Caki2 (cell line): ENCODE results near the gene OR2A7. TPM values are rescaled to one million over a fixed set of nuclear protein-coding genes. Genes with fewer than 3 reads are reported as not detected.
"Not testable (repeated sequence)": the region's sequence is repeated elsewhere in the genome, so short reads cannot be mapped to it uniquely, and the experiment has no call there.

Experiments
- DNase-seq: peaks from one replicate; pipeline ENCODE4 v3.0.0-alpha.2; 2015; ENCODE audit warnings: low read depth
- in situ Hi-C: cut with HindIII; loops from 2 replicates; pipeline ENCODE4 v1.10.0; 2016; ENCODE audit warnings: low sequenced_read_pairs, low pct_unique_long_range_greater_than_20kb, mixed read lengths
- total RNA-seq: library from RNA; depleted of rRNA; stranded (reverse); fragments of >200 nt; shearing (Covaris generic); gene quantifications from 2 replicates; pipeline ENCODE4 v1.2.3, GENCODE V29; 2014; ENCODE audit warnings: low replicate concordance; rRNA removed

Gene OR2A7
- 0.47 TPM in 1 of 2 replicates, not detected in the other for total RNA-seq

- in situ Hi-C loops, DNase-seq: not testable (repeated sequence)
These were observed at the start of gene OR2A7 for GRCh38 chr7:144264692-144265091. Gene OR2A7 (minus strand): TSS chr7:144264792. CDS start chr7:144259628, 5,164 bp downstream.

GRCh38 chr7:144311872-144312469 lies 47.4 kb upstream of the OR2A7 start, which contains the start of gene OR2A1:
Gene OR2A1 (plus strand): TSS chr7:144312419. CDS start chr7:144318125, 5,706 bp downstream.
- DNase-seq, in situ Hi-C loops: not testable (repeated sequence)

GRCh38 chr7:144311218-144311617 lies 46.6 kb upstream of the OR2A7 start:
- DNase-seq, in situ Hi-C loops: not testable (repeated sequence)

GRCh38 chr7:144309702-144310101 lies 45.1 kb upstream of the OR2A7 start:
- in situ Hi-C loops, result not testable (repeated sequence)

GRCh38 chr7:144305156-144305555 lies 40.6 kb upstream of the OR2A7 start:
- in situ Hi-C loops, DNase-seq: not testable (repeated sequence)

More at GRCh38 chr7:144309702-144310101, 45.1 kb upstream of the OR2A7 start:
- DNase-seq, result not testable (repeated sequence)

- in situ Hi-C loops, result not testable (repeated sequence)
These were observed 39.0 kb upstream of the OR2A7 start for GRCh38 chr7:144303607-144304006.

GRCh38 chr7:144302578-144303303 lies 38.1 kb upstream of the OR2A7 start:
- DNase-seq, in situ Hi-C loops: not testable (repeated sequence)

More at GRCh38 chr7:144303607-144304006, 39.0 kb upstream of the OR2A7 start:
- not testable (repeated sequence) for DNase-seq

- not testable (repeated sequence) for DNase-seq
These were observed 29.4 kb upstream of the OR2A7 start for GRCh38 chr7:144293794-144294499.

GRCh38 chr7:144292384-144293161 lies 28.0 kb upstream of the OR2A7 start:
- DNase-seq, in situ Hi-C loops: not testable (repeated sequence)

More at GRCh38 chr7:144293794-144294499, 29.4 kb upstream of the OR2A7 start:
- in situ Hi-C loops, result not testable (repeated sequence)

GRCh38 chr7:144291607-144292006 lies 27.0 kb upstream of the OR2A7 start:
- DNase-seq, result peak; percentile 1
- in situ Hi-C loops, result not testable (repeated sequence)

- DNase-seq, in situ Hi-C loops: not testable (repeated sequence)
These were observed 22.7 kb upstream of the OR2A7 start for GRCh38 chr7:144287171-144287784.

GRCh38 chr7:144283716-144284115 lies 19.1 kb upstream of the OR2A7 start:
- DNase-seq, in situ Hi-C loops: not testable (repeated sequence)

- DNase-seq, in situ Hi-C loops: not testable (repeated sequence)
These were observed 17.9 kb upstream of the OR2A7 start for GRCh38 chr7:144282490-144282889.

GRCh38 chr7:144281981-144282380 lies 17.4 kb upstream of the OR2A7 start:
- not testable (repeated sequence) for DNase-seq

GRCh38 chr7:144280010-144280409 lies 15.4 kb upstream of the OR2A7 start:
- in situ Hi-C loops, DNase-seq: not testable (repeated sequence)

More at GRCh38 chr7:144281981-144282380, 17.4 kb upstream of the OR2A7 start:
- in situ Hi-C loops, result not testable (repeated sequence)

- in situ Hi-C loops, DNase-seq: not testable (repeated sequence)
These were observed 10.7 kb upstream of the OR2A7 start for GRCh38 chr7:144275281-144275680.

GRCh38 chr7:144269188-144269587 lies 4.6 kb upstream of the OR2A7 start, which contains the start of gene CTAGE8:
Gene CTAGE8 (minus strand): TSS chr7:144269288. CDS start chr7:144269250, 38 bp downstream.
- in situ Hi-C loops, result not testable (repeated sequence)

More at GRCh38 chr7:144269188-144269587, 4.6 kb upstream of the OR2A7 start, which contains the start of gene CTAGE8:
- DNase-seq, result not testable (repeated sequence)
